ENCODE data around the gene SERAC1. TPM values are rescaled to one million over a fixed set of nuclear protein-coding genes. Genes with fewer than 3 reads are reported as not detected.
A peak's percentile ranks its signal among the peaks of the same experiment; 100 is the strongest.
"Not testable (repeated sequence)": the region's sequence is repeated elsewhere in the genome, so short reads cannot be mapped to it uniquely, and the experiment has no call there.

SERAC1 gene
- total RNA-seq, 2 donors from 2014 or later, result 4.3 to 6.4 TPM

GRCh38 chr6:158158748-158159147, 9.3 kb downstream of the SERAC1 start:
- no peak for ATAC-seq (replicated peaks)
- Mint-ChIP-seq H3K27me3 (no peaks in the 10 kb centered on the region), H3K4me1 (no peaks in the 10 kb centered on the region), H3K4me3 (no peak overlapping the region), H3K9me3 (no peaks in the 10 kb centered on the region), H3K27ac (no peak overlapping the region), H3K36me3 (ENCODE audit: low read depth) (peaks cover 23% of the 10 kb centered on the region)

- H3K27me3 Mint-ChIP-seq, result no peaks in the 10 kb centered on the region
- no peaks in the 10 kb centered on the region for H3K4me1 Mint-ChIP-seq
- peaks cover 23% of the 10 kb centered on the region for H3K36me3 Mint-ChIP-seq (ENCODE audit: low read depth)
- no peak overlapping the region for H3K27ac Mint-ChIP-seq
- no peak overlapping the region for H3K4me3 Mint-ChIP-seq
- ATAC-seq (replicated peaks), result no peak
- no peaks in the 10 kb centered on the region for H3K9me3 Mint-ChIP-seq
Measured at GRCh38 chr6:158158123-158158522, 9.9 kb downstream of the SERAC1 start.

- H3K4me1 Mint-ChIP-seq, result no peaks in the 10 kb centered on the region
- H3K36me3 Mint-ChIP-seq (ENCODE audit: low read depth), result peaks cover 23% of the 10 kb centered on the region
- no peaks in the 10 kb centered on the region for H3K9me3 Mint-ChIP-seq
- ATAC-seq (replicated peaks), result no peak
- no peak overlapping the region for H3K27ac Mint-ChIP-seq
- H3K4me3 Mint-ChIP-seq, result no peak overlapping the region
- no peaks in the 10 kb centered on the region for H3K27me3 Mint-ChIP-seq
Measured at GRCh38 chr6:158157064-158157764, 10.8 kb downstream of the SERAC1 start.

- Mint-ChIP-seq H3K36me3 (ENCODE audit: low read depth) (peaks cover 29% of the 10 kb centered on the region), H3K27me3 (no peaks in the 10 kb centered on the region), H3K4me1 (no peaks in the 10 kb centered on the region), H3K4me3 (no peak overlapping the region), H3K27ac (no peak overlapping the region), H3K9me3 (no peaks in the 10 kb centered on the region)
- ATAC-seq (replicated peaks), result no peak
Measured at GRCh38 chr6:158154816-158155215, 13.2 kb downstream of the SERAC1 start.

- Mint-ChIP-seq H3K4me3 (no peak overlapping the region), H3K36me3 (ENCODE audit: low read depth) (peaks cover 39% of the 10 kb centered on the region)
- no peak for ATAC-seq (replicated peaks)
Measured at GRCh38 chr6:158153576-158153975, 14.5 kb downstream of the SERAC1 start.

GRCh38 chr6:158152659-158153058, 15.4 kb downstream of the SERAC1 start:
- H3K27ac Mint-ChIP-seq, result no peak overlapping the region
- H3K4me1 Mint-ChIP-seq, result no peaks in the 10 kb centered on the region
- H3K4me3 Mint-ChIP-seq, result no peak overlapping the region
- no peaks in the 10 kb centered on the region for H3K27me3 Mint-ChIP-seq
- ATAC-seq (replicated peaks), result no peak
- H3K36me3 Mint-ChIP-seq (ENCODE audit: low read depth), result peaks cover 41% of the 10 kb centered on the region
- no peaks in the 10 kb centered on the region for H3K9me3 Mint-ChIP-seq

More at GRCh38 chr6:158153576-158153975, 14.5 kb downstream of the SERAC1 start:
- Mint-ChIP-seq H3K4me1 (no peaks in the 10 kb centered on the region), H3K27me3 (no peaks in the 10 kb centered on the region), H3K27ac (no peak overlapping the region), H3K9me3 (no peaks in the 10 kb centered on the region)

GRCh38 chr6:158152025-158152424, 16.0 kb downstream of the SERAC1 start:
- ATAC-seq (replicated peaks); H3K27ac Mint-ChIP-seq; H3K27me3 Mint-ChIP-seq; H3K9me3 Mint-ChIP-seq; H3K4me1 Mint-ChIP-seq; H3K4me3 Mint-ChIP-seq: not testable (repeated sequence)
- peaks cover 41% of the 10 kb centered on the region for H3K36me3 Mint-ChIP-seq (ENCODE audit: low read depth)

- Mint-ChIP-seq H3K9me3 (no peaks in the 10 kb centered on the region), H3K4me3 (no peak overlapping the region), H3K4me1 (no peaks in the 10 kb centered on the region), H3K27me3 (no peaks in the 10 kb centered on the region), H3K27ac (no peak overlapping the region), H3K36me3 (ENCODE audit: low read depth) (peaks cover 43% of the 10 kb centered on the region)
- no peak for ATAC-seq (replicated peaks)
Measured at GRCh38 chr6:158150701-158151100, 17.4 kb downstream of the SERAC1 start.

- Mint-ChIP-seq H3K4me3 (no peak overlapping the region), H3K27ac (no peak overlapping the region), H3K36me3 (ENCODE audit: low read depth) (peaks cover 37% of the 10 kb centered on the region), H3K27me3 (no peaks in the 10 kb centered on the region), H3K9me3 (no peaks in the 10 kb centered on the region), H3K4me1 (no peaks in the 10 kb centered on the region)
- ATAC-seq (replicated peaks), result no peak
Measured at GRCh38 chr6:158149641-158150040, 18.4 kb downstream of the SERAC1 start.

- Mint-ChIP-seq H3K27me3 (no peaks in the 10 kb centered on the region), H3K36me3 (ENCODE audit: low read depth) (peaks cover 51% of the 10 kb centered on the region), H3K4me1 (no peaks in the 10 kb centered on the region), H3K9me3 (no peaks in the 10 kb centered on the region), H3K4me3 (no peak overlapping the region), H3K27ac (no peak overlapping the region)
- peak; percentile 46 for ATAC-seq (replicated peaks)
Measured at GRCh38 chr6:158143700-158144099, 24.4 kb downstream of the SERAC1 start.

GRCh38 chr6:158142789-158143188, 25.3 kb downstream of the SERAC1 start:
- no peak for ATAC-seq (replicated peaks)
- H3K36me3 Mint-ChIP-seq (ENCODE audit: low read depth), result peaks cover 48% of the 10 kb centered on the region
- H3K27ac Mint-ChIP-seq, result no peak overlapping the region
- H3K4me3 Mint-ChIP-seq, result no peak overlapping the region
- H3K9me3 Mint-ChIP-seq, result no peaks in the 10 kb centered on the region
- H3K27me3 Mint-ChIP-seq, result no peaks in the 10 kb centered on the region
- H3K4me1 Mint-ChIP-seq, result no peaks in the 10 kb centered on the region

GRCh38 chr6:158131926-158132325, 36.1 kb downstream of the SERAC1 start:
- Mint-ChIP-seq H3K4me3 (no peak overlapping the region), H3K27me3 (no peaks in the 10 kb centered on the region), H3K36me3 (ENCODE audit: low read depth) (peaks cover 11% of the 10 kb centered on the region), H3K4me1 (no peaks in the 10 kb centered on the region), H3K9me3 (no peaks in the 10 kb centered on the region), H3K27ac (no peak overlapping the region)
- ATAC-seq (replicated peaks), result no peak

- no peaks in the 10 kb centered on the region for H3K27me3 Mint-ChIP-seq
- peaks cover 36% of the 10 kb centered on the region for H3K36me3 Mint-ChIP-seq (ENCODE audit: low read depth)
- ATAC-seq (replicated peaks), result no peak
- H3K9me3 Mint-ChIP-seq, result no peaks in the 10 kb centered on the region
- no peak overlapping the region for H3K27ac Mint-ChIP-seq
- H3K4me3 Mint-ChIP-seq, result no peak overlapping the region
- no peaks in the 10 kb centered on the region for H3K4me1 Mint-ChIP-seq
Measured at GRCh38 chr6:158125271-158125670, 42.8 kb downstream of the SERAC1 start.

GRCh38 chr6:158124288-158124687, 43.8 kb downstream of the SERAC1 start:
- Mint-ChIP-seq H3K27ac (no peak overlapping the region), H3K9me3 (no peaks in the 10 kb centered on the region), H3K4me3 (no peak overlapping the region), H3K36me3 (ENCODE audit: low read depth) (peaks cover 36% of the 10 kb centered on the region), H3K27me3 (no peaks in the 10 kb centered on the region), H3K4me1 (no peaks in the 10 kb centered on the region)
- no peak for ATAC-seq (replicated peaks)

- Mint-ChIP-seq H3K36me3 (ENCODE audit: low read depth) (peaks cover 45% of the 10 kb centered on the region), H3K9me3 (no peaks in the 10 kb centered on the region), H3K27ac (no peak overlapping the region), H3K4me1 (no peaks in the 10 kb centered on the region), H3K27me3 (no peaks in the 10 kb centered on the region), H3K4me3 (no peak overlapping the region)
- no peak for ATAC-seq (replicated peaks)
Measured at GRCh38 chr6:158122048-158122447, 46.0 kb downstream of the SERAC1 start.

- H3K36me3 Mint-ChIP-seq (ENCODE audit: low read depth), result peaks cover 49% of the 10 kb centered on the region
- no peaks in the 10 kb centered on the region for H3K27me3 Mint-ChIP-seq
- H3K27ac Mint-ChIP-seq, result no peak overlapping the region
- no peaks in the 10 kb centered on the region for H3K9me3 Mint-ChIP-seq
- no peaks in the 10 kb centered on the region for H3K4me1 Mint-ChIP-seq
- ATAC-seq (replicated peaks), result no peak
- H3K4me3 Mint-ChIP-seq, result no peak overlapping the region
Measured at GRCh38 chr6:158121335-158121734, 46.7 kb downstream of the SERAC1 start.

Measured in activated T-helper 17 cell treated with anti-CD3 and anti-CD28 coated beads, Interleukin-2, amount 50 U/mL, for 72 hours (primary cell).